Measurements from ENCODE around the gene NHLH2. TPM values are rescaled to one million over a fixed set of nuclear protein-coding genes. Genes with fewer than 3 reads are reported as not detected.

NHLH2 gene
- total and polyA plus RNA-seq, 7 donors: 0.28 TPM; not detected in 6

GRCh38 chr1:115791816-115792215 is 49.1 kb downstream of the NHLH2 start:
- WGBS, 2 donors: 84 to 89% methylated on average over 3 of the region's 3 CpGs
- H3K36me3 ChIP-seq: no peaks in the 10 kb centered on the region
- H3K27ac ChIP-seq: no peak overlapping the region
- DNase-seq: no peak
- intact Hi-C loops (cut with DNase I): no loop called here
- no peaks in the 10 kb centered on the region for H3K9me3 ChIP-seq
- TF ChIP-seq POLR2A (IDR thresholded peaks at IDR 0.05) (no peak), EP300 (IDR thresholded peaks at IDR 0.05) (no peak), POLR2AphosphoS5 (IDR thresholded peaks at IDR 0.05) (no peak)
- TF ChIP-seq, protein P1, sequence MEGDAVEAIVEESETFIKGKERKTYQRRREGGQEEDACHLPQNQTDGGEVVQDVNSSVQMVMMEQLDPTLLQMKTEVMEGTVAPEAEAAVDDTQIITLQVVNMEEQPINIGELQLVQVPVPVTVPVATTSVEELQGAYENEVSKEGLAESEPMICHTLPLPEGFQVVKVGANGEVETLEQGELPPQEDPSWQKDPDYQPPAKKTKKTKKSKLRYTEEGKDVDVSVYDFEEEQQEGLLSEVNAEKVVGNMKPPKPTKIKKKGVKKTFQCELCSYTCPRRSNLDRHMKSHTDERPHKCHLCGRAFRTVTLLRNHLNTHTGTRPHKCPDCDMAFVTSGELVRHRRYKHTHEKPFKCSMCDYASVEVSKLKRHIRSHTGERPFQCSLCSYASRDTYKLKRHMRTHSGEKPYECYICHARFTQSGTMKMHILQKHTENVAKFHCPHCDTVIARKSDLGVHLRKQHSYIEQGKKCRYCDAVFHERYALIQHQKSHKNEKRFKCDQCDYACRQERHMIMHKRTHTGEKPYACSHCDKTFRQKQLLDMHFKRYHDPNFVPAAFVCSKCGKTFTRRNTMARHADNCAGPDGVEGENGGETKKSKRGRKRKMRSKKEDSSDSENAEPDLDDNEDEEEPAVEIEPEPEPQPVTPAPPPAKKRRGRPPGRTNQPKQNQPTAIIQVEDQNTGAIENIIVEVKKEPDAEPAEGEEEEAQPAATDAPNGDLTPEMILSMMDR (IDR thresholded peaks at IDR 0.05): no peak
- H3K27me3 ChIP-seq: peaks cover 0 to 29% (median 0%) of the 10 kb centered on the region in 3 donors
- H3K4me3 ChIP-seq: no peak overlapping the region
- H3K4me1 ChIP-seq: no peaks in the 10 kb centered on the region

DNA sequence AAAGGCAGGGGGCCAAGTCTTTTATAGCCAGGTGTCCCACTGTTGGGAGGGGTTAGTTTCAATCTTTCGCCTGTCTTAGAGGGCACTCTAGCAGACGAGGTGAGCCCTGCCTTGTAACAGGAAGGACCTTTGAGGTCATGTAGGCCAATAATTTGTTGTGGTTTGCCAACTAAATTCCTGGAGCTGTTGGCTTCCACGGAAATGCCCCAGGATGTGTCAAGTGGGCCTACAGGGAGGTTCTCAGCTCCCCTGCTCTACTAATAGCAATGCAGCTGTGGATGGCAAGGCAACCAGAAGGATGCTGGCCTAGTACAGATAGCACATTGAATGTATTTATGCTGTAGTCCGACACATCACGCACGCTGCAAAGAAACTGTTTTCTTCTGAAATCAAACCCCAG is 50.1 kb downstream of the NHLH2 start:
- Histone ChIP-seq H3K36me3 (no peaks in the 10 kb centered on the region), H3K9me3 (no peaks in the 10 kb centered on the region), H3K4me1 (no peaks in the 10 kb centered on the region), H3K27ac (no peak overlapping the region), H3K27me3 (peaks cover 0 to 23% (median 0%) of the 10 kb centered on the region in 3 donors), H3K4me3 (no peak overlapping the region)
- intact Hi-C loops (cut with DNase I): no loop called here
- 66 to 75% methylated on average over 6 of the region's 6 CpGs for WGBS, 2 donors
- DNase-seq: no peak
- TF ChIP-seq EP300 (IDR thresholded peaks at IDR 0.05) (no peak), POLR2AphosphoS5 (IDR thresholded peaks at IDR 0.05) (no peak), POLR2A (IDR thresholded peaks at IDR 0.05) (no peak)
- TF ChIP-seq, protein P1 (IDR thresholded peaks at IDR 0.05): no peak

GRCh38 chr1:115790356-115790755 is 50.6 kb downstream of the NHLH2 start:
- WGBS, 2 donors: 49 to 72% methylated on average over 3 of the region's 3 CpGs
- H3K36me3 ChIP-seq: no peaks in the 10 kb centered on the region
- no peak for TF ChIP-seq EP300 (IDR thresholded peaks at IDR 0.05)
- TF ChIP-seq, protein P1 (IDR thresholded peaks at IDR 0.05): no peak
- TF ChIP-seq POLR2A (IDR thresholded peaks at IDR 0.05): no peak
- TF ChIP-seq POLR2AphosphoS5 (IDR thresholded peaks at IDR 0.05): no peak
- H3K27me3 ChIP-seq: peaks cover 0 to 19% (median 0%) of the 10 kb centered on the region in 3 donors
- H3K4me3 ChIP-seq: no peak overlapping the region
- no peaks in the 10 kb centered on the region for H3K9me3 ChIP-seq
- no peak overlapping the region for H3K27ac ChIP-seq
- intact Hi-C loops (cut with DNase I): no loop called here
- no peak for DNase-seq
- H3K4me1 ChIP-seq: no peaks in the 10 kb centered on the region

Other genes with a start within 250 kb of the NHLH2 start
- gene VANGL1, start 199.2 kb downstream of the NHLH2 start, total RNA-seq: 10 to 100 TPM in 1 of 4 donors, 1 to 10 TPM in 3; 7.1 to 14.7 (median 8.1) TPM
- 1 to 10 TPM; 1.2 to 5.0 (median 2.5) TPM for gene VANGL1, start 199.2 kb downstream of the NHLH2 start, polyA plus RNA-seq
- gene CASQ2, start 72.4 kb downstream of the NHLH2 start, total RNA-seq: 100 to 1,000 TPM in 3 of 4 donors, 10 to 100 TPM in 1; 58.3 to 160 (median 121) TPM
- 1 to 10 TPM in 2 of 3 donors, under 1 TPM in 1; 0.46 to 2.6 (median 1.8) TPM for gene CASQ2, start 72.4 kb downstream of the NHLH2 start, polyA plus RNA-seq
- gene SLC22A15, start 135.4 kb upstream of the NHLH2 start, total RNA-seq: 1 to 10 TPM; 1.2 to 3.3 (median 2.8) TPM
- 1 to 10 TPM in 1 of 3 donors, under 1 TPM in 1, not detected in 1; 0.99 to 1.2 TPM for gene SLC22A15, start 135.4 kb upstream of the NHLH2 start, polyA plus RNA-seq

All from sigmoid colon (tissue), 7 donors.